Aorta (tissue), 5 donors: Measurements from ENCODE around the gene AATF. TPM values are rescaled to one million over a fixed set of nuclear protein-coding genes. Genes with fewer than 3 reads are reported as not detected.

Experiments
- ATAC-seq: fragments of 200-7000 bp; cut with Tn5 transposase; one replicate; pipeline ENCODE4 v1.9.1; 2022; ENCODE audit warnings: moderate library complexity; ENCODE audit not compliant: low FRiP score
- DNase-seq, 2 donors: peaks; one replicate each; pipeline ENCODE4 v3.0.0-alpha.2; 2020
- H3K27ac ChIP-seq, 2 donors: one replicate each; pipeline ENCODE4 v1.5.1; 2013; ENCODE audit warnings: low read length in 2 of 2, mild to moderate bottlenecking in 2 of 2, moderate library complexity in 2 of 2, control low read depth in 1 of 2, inconsistent platforms in 1 of 2, low read depth in 1 of 2
- H3K27me3 ChIP-seq, 2 donors: one replicate each; pipeline ENCODE4 v1.6.1; 2013; ENCODE audit warnings: control low read depth in 1 of 2, low read length in 1 of 2, mild to moderate bottlenecking in 1 of 2, moderate library complexity in 1 of 2; ENCODE audit not compliant: insufficient read depth in 2 of 2, control insufficient read depth in 1 of 2
- H3K36me3 ChIP-seq, 2 donors: one replicate each; pipeline ENCODE4 v1.6.1; 2013; ENCODE audit warnings: control low read depth in 1 of 2, low read length in 1 of 2, mild to moderate bottlenecking in 1 of 2; ENCODE audit not compliant: insufficient read depth in 2 of 2, control insufficient read depth in 1 of 2
- H3K4me1 ChIP-seq, 2 donors: one replicate each; pipeline ENCODE4 v1.6.1; 2013; ENCODE audit warnings: low read length in 2 of 2, control low read depth in 1 of 2, mild to moderate bottlenecking in 1 of 2, moderate library complexity in 1 of 2; ENCODE audit not compliant: insufficient read depth in 2 of 2, control insufficient read depth in 1 of 2
- H3K4me3 ChIP-seq, 2 donors: one replicate each; pipeline ENCODE4 v1.5.1; 2013; ENCODE audit warnings: low read length in 2 of 2, control low read depth in 1 of 2, mild to moderate bottlenecking in 1 of 2
- H3K9me3 ChIP-seq: one replicate; pipeline ENCODE4 v1.6.1; 2013; ENCODE audit warnings: mild to moderate bottlenecking, low read length; ENCODE audit not compliant: control insufficient read depth
- WGBS, 2 donors: extraction: QIAGEN DNeasy Blood & Tissue Kit; methylation state at CpG; one replicate each; pipeline ENCODE4 v1.1.7; 2013; 5-methylcytosine and 5-hydroxymethylcytosine counted together
- intact Hi-C, 2 donors: fragments of 100-400 bp; cut with DNase I; formaldehyde crosslinking; loops; one replicate each; pipeline versions ENCODE4 v1.14.2 to v1.15.0; 2022
- microRNA-seq, 2 donors: library from miRNA; unstranded; fragments of <30 nt; microRNA quantifications; one replicate each; pipeline ENCODE4 v1.2.0, GENCODE V29; 2020
- polyA plus RNA-seq, 2 donors: library from polyadenylated mRNA; stranded (reverse); fragments of 200-250 nt; gene quantifications; one replicate each; pipeline ENCODE4 v1.2.3, GENCODE V29; 2013
- total RNA-seq, 2 donors: library from RNA; stranded (reverse); fragmentation: NEBNext Ultra II Directional; extraction: Animal tissue kit (Norgen Biotek cat#: 25700); gene quantifications; one replicate each; pipeline ENCODE4 v1.2.1, GENCODE V29; 2021
- donor health status: healthy with polysubstance abuse.
- donor health status: Bipolar disorder and iron deficiency.
- donor health status: DM: no; HTN: no; CAD: no.
- donor health status: DM: no; HTN: no; CAD: no.
- donor health status: DM: yes; HTN: yes; CAD: no.

Gene AATF
- total and polyA plus RNA-seq, 4 donors = 36.1 to 44.2 (median 39.6) TPM

GRCh38 chr17:37100231-37100630 is 151.5 kb downstream of the AATF start:
- intact Hi-C loops = no loop called here
- ATAC-seq = no peak
- no peaks in the 10 kb centered on the region for H3K27me3 ChIP-seq
- no peak for DNase-seq
- no peak overlapping the region for H3K27ac ChIP-seq
- 91 to 96% methylated on average over 4 of the region's 4 CpGs for WGBS, 2 donors
- peaks cover 0 to 17% of the 10 kb centered on the region in 2 donors for H3K36me3 ChIP-seq
- H3K9me3 ChIP-seq = no peaks in the 10 kb centered on the region
- no peaks in the 10 kb centered on the region for H3K4me1 ChIP-seq
- no peak overlapping the region for H3K4me3 ChIP-seq

- ATAC-seq = no peak
- 98% methylated on average over 2 of the region's 2 CpGs for WGBS, 2 donors
- H3K27me3 ChIP-seq = no peaks in the 10 kb centered on the region
Measured at GRCh38 chr17:37101306-37101705, 152.6 kb downstream of the AATF start.

GRCh38 chr17:37103231-37103630 is 154.5 kb downstream of the AATF start:
- Histone ChIP-seq H3K9me3 (no peaks in the 10 kb centered on the region), H3K27me3 (no peaks in the 10 kb centered on the region), H3K4me1 (no peaks in the 10 kb centered on the region), H3K4me3 (no peak overlapping the region), H3K27ac (no peak overlapping the region), H3K36me3 (peaks cover 0 to 2% of the 10 kb centered on the region in 2 donors)
- DNase-seq = no peak
- 92 to 94% methylated on average over 4 of the region's 4 CpGs for WGBS, 2 donors
- no peak for ATAC-seq
- intact Hi-C loops = no loop called here

More at GRCh38 chr17:37101306-37101705, 152.6 kb downstream of the AATF start:
- intact Hi-C loops = no loop called here
- Histone ChIP-seq H3K4me1 (no peaks in the 10 kb centered on the region), H3K9me3 (no peaks in the 10 kb centered on the region), H3K4me3 (no peak overlapping the region), H3K27ac (no peak overlapping the region), H3K36me3 (peaks cover 0 to 11% of the 10 kb centered on the region in 2 donors)
- DNase-seq = no peak

GRCh38 chr17:37106049-37106448 is 157.3 kb downstream of the AATF start:
- H3K4me3 ChIP-seq = no peak overlapping the region
- ATAC-seq (no peak), DNase-seq (no peak)
- no peaks in the 10 kb centered on the region for H3K27me3 ChIP-seq
- peaks cover 2 to 6% of the 10 kb centered on the region in 2 donors for H3K36me3 ChIP-seq
- intact Hi-C loops = no loop called here
- 99 to 100% methylated on average over 1 of the region's 1 CpG for WGBS, 2 donors
- H3K4me1 ChIP-seq = no peaks in the 10 kb centered on the region
- H3K9me3 ChIP-seq = no peaks in the 10 kb centered on the region
- no peak overlapping the region for H3K27ac ChIP-seq

Small RNA genes lying within 50 kb of the gene (microRNA-seq; reads per million reads assigned to microRNA genes)
- 0 reads per million in 2 donors for gene MIR2909

Other genes with a start within 250 kb of the AATF start
- gene LHX1, start 11.5 kb upstream of the AATF start, total RNA-seq = not detected
- not detected for gene LHX1, start 11.5 kb upstream of the AATF start, polyA plus RNA-seq